A549 (cell line): ENCODE measurements around the gene TMBIM1.

Source experiments
- BHLHE40 ChIP-seq: IDR thresholded peaks from 2 replicates; pipeline ENCODE4 v1.6.1; 2012; ENCODE audit warnings: low read depth, low read length, inconsistent platforms
- CTCF ChIP-seq: fragments of >200 bp; sonication (Bioruptor Twin); formaldehyde crosslinking; IDR thresholded peaks from 3 replicates; pipeline ENCODE4 v1.5.1; 2016
- EHMT2 ChIP-seq: fragments of 200-600 bp; sonication (generic); IDR thresholded peaks from 2 replicates; pipeline ENCODE4 v1.6.1; 2016; ENCODE audit warnings: antibody characterized with exemption, low read depth, mild to moderate bottlenecking, moderate library complexity
- HMGXB4 ChIP-seq: fragments of 250-450 bp; sonication (Bioruptor Pico); IDR thresholded peaks from 2 replicates; pipeline ENCODE4 v1.5.0; 2021; ENCODE audit warnings: mild to moderate bottlenecking, moderate library complexity, borderline replicate concordance
- RFX5 ChIP-seq: fragments of 450-650 bp; IDR thresholded peaks from 2 replicates; pipeline ENCODE4 v1.7.1; 2014; ENCODE audit warnings: antibody characterized with exemption, mild to moderate bottlenecking, moderate library complexity
- TP53 ChIP-seq: fragments of 250-450 bp; sonication (Bioruptor Pico); IDR thresholded peaks from 2 replicates; pipeline ENCODE4 v1.5.0; 2021; ENCODE audit warnings: mild to moderate bottlenecking, moderate library complexity

GRCh38 chr2:218277921-218278320, 14.4 kb downstream of the TMBIM1 start:
- TF ChIP-seq BHLHE40 (no peak), RFX5 (no peak), EHMT2 (no peak), CTCF (no peak), TP53 (CRISPR knock-in tag) (no peak), HMGXB4 (CRISPR knock-in tag) (no peak)
